HG03175 (cell line): ENCODE measurements around the gene KBTBD13.
"Not testable (repeated sequence)": the region's sequence is repeated elsewhere in the genome, so short reads cannot be mapped to it uniquely, and the experiment has no call there.

ENCODE experiments used
- ATAC-seq: cut with Tn5 transposase; IDR thresholded peaks from one replicate; pipeline ENCODE4 v1.9.1; 2021; ENCODE audit warnings: mild to moderate bottlenecking, moderate library complexity; ENCODE audit not compliant: unreplicated experiment

The KBTBD13 gene

DNA sequence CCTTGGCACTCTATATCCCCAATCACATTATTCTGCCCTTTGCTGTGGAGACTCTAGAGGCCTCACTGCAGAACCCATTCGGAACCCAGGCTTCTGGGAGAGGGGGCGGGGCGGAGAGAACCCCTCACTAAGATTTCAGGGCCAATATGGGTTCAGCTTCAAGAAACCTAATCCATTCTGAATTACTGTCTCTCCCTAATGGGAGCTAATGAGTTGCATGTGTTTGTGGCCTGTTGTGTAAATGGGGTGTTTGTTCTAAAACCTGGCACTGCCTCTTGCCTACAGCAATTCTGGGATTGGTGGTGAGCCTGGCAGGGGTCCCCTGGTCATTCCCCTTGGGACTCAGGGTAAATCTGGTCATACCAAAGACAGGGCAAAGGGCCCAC is 8.2 kb upstream of the KBTBD13 start:
- no peak for ATAC-seq

DNA sequence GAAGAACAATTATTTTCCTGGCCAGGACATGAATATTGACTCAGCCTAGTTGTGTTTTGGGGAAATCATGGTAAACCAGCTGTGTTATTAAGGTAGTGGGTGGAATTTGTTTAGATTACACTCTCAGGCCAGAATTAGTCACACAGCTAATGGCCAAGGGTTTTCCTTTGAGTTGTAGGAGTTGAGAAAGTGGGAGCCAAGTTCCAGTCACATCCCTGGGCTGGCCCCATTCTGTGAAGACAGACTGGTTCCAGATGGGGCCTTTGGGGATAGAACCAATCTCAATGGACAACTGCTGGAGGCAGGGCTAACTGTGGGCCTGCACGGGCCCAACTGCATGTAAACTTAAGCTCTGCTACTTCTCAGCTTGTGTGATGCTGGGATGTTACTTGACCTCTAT is 7.4 kb upstream of the KBTBD13 start:
- no peak for ATAC-seq

DNA sequence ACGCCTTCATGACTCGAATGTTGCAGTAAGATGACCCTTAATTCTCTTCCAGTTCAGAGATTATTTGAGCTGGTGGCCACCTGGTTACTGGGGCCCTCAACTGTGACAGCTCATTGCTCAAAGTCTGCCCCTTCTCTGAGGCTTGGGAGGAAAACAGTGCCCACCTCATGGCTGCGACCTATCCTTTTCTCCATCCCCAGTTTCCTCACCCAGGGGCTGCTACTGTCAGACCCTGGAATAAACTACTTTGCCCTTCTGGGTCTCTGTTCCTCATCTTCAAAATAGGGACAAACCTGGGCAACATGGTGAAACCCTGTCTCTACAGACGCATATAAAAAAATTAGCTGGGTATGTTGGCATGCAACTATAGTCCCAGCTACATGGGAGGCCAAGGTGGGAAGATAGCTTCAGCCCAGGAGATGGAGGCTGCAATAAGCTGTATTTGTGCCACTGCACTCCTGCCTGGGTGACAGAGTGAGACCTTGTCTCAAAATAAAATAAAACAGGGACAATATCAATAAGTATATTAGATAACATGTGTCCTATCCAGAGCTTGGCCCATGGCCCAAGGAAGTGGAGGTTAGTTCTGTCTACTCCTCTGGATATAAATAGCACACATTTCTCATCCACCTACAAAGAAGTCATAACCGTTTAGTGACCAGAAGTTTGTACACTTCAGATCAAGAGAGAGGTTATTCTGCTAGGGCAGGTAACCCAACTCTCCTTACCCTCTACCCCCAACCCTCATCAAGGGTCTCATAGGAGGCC is 6.6 kb upstream of the KBTBD13 start:
- ATAC-seq: no peak

DNA sequence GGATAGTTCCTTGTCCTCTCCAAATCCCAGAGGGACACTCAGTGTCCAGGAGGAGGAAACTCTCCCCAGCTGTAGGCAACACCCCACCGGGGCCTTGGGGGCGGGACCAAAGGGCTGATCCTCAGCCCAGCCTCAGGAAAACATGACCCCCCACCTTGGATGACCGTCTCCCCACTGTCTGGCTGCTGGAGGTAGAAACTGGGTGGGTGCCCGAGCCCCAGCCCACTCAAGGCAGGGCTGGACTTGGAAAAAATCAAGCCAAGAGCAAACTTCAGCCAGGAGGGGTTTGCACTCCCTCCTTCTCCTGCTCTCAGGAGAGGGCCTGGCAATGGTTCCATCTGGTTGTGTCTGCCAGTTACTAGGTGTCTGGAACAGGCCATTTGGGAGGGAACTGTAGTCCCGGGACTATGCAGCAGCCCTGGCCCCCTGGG is 5.2 kb upstream of the KBTBD13 start:
- ATAC-seq: no peak

DNA sequence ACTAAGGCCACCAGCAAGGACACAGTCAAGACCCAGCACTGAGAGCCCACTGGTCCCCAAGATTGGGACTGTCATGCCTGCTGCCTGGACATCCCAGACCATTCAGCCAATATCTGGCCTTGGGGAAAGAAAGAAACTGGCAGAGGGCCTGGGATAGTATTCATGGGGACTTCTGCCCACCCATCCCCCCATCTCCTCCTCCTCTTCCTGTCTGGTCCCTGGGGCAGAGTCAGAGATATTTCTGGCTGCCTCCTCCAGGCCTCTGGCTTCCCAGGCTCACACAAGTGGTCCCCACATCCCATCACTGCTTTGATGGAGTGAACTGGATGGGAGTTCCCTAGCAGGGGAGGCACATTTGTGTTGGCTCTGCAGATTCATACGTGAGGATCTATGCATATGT is 4.5 kb upstream of the KBTBD13 start:
- ATAC-seq: no peak

DNA sequence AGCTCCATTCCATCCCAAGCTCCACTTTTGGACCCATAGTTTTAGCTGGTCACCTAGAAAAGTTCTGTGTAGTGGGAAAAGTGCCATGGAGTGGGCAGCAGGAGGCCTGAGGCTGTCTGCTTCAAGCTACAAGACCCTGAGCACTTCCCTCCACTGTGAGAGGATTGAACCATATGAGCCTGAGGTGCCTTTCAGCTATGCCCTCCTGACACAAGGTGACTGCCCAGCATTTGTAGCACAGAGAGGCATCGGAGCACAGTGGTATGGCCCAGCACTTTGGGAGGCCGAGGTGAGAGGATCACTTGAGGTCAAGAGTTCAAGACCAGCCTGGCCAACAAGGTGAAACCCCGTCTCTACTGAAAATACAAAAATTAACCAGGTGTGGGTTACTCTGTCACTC is 3.9 kb upstream of the KBTBD13 start:
- ATAC-seq: no peak

DNA sequence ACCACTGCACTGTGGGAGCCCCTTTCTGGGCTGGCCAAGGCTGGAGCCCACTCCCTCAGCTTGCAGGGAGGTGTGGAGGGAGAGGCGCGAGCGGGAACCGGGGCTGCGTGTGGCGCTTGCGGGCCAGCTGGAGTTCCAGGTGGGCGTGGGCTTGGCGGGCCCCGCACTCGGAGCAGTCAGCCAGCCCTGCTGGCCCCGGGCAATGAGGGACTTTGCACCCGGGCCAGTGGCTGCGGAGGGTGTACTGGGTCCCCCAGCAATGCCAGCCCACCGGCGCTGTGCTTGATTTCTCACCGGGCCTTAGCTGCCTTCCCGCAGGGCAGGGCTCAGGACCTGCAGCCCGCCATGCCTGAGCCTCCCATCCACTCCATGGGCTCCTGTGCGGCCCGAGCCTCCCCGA is 1.6 kb upstream of the KBTBD13 start:
- ATAC-seq: not testable (repeated sequence)

DNA sequence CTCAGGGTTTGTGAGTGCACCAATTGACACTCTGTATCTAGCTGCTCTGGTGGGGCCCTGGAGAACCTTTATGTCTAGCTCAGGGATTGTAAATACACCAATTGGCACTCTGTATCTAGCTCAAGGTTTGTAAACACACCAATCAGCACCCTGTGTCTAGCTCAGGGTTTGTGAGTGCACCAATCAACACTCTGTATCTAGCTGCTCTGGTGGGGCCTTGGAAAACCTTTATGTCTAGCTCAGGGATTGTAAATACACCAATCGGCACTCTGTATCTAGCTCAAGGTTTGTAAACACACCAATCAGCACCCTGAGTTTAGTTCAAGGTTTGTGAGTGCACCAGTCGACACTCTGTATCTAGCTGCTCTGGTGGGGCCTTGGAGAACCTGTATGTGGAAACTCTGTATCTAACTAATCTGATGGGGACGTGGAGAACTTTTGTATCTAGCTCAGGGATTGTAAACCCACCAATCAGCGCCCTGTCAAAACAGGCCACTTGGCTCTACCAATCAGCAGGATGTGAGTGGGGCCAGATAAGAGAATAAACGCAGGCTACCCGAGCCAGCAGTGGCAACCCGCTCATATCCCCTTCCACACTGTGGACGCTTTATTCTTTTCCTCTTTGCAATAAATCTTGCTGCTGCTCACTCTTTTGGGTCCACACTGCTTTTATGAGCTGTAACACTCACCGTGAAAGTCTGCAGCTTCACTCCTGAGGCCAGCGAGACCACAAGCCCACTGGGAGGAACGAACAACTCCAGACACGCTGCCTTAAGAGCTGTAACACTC is 745 bp upstream of the KBTBD13 start:
- ATAC-seq: not testable (repeated sequence)

DNA sequence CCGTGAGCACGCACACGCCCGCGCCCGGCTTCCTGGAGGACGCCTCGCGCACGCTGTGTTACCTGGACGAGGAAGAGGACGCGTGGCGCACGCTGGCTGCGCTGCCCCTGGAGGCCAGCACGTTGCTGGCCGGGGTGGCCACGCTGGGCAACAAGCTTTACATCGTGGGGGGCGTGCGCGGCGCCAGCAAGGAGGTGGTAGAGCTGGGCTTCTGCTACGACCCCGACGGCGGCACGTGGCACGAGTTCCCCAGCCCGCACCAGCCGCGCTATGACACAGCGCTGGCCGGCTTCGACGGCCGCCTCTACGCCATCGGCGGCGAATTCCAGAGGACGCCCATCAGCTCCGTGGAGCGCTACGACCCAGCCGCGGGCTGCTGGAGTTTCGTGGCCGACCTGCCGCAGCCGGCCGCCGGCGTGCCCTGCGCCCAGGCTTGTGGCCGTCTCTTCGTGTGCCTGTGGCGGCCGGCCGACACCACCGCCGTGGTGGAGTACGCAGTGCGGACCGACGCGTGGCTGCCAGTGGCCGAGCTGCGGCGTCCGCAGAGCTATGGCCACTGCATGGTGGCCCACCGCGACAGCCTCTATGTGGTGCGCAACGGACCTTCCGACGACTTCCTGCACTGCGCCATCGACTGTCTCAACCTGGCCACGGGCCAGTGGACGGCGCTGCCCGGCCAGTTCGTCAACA is 890 bp downstream of the KBTBD13 start:
- ATAC-seq: no peak

DNA sequence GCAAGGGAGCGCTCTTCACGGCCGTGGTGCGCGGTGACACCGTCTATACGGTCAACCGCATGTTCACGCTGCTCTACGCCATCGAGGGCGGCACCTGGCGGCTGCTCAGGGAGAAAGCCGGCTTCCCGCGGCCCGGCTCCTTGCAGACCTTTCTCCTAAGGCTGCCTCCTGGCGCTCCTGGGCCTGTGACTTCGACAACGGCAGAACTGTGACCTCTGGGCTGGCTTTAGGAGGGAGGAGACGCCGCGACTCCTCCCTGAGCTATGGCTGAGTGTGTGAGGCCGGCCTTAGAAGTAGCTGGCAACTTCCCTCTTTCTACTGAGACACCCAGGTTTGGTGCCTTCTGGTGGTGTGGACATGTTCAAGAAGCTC is 1.4 kb downstream of the KBTBD13 start:
- no peak for ATAC-seq

DNA sequence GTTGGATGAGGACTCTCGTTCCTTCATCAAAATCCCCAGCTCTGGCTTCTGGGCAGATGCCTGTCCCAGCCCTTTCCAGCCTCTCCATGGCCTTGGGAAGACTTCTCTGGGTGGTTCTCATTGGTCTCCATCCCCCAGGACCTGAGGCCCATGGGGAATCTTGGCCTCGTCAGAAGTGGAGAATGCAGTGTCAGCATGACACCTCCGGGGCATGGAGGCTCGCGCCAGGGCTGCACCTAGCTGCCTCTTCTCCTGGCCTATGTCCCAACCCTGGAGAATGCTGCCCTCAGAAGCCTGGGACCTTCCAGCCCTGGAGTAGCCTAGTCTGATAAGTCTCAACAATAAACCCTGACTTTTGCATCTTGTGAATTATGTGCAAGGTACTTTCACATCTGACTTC is 3.0 kb downstream of the KBTBD13 start:
- no peak for ATAC-seq

DNA sequence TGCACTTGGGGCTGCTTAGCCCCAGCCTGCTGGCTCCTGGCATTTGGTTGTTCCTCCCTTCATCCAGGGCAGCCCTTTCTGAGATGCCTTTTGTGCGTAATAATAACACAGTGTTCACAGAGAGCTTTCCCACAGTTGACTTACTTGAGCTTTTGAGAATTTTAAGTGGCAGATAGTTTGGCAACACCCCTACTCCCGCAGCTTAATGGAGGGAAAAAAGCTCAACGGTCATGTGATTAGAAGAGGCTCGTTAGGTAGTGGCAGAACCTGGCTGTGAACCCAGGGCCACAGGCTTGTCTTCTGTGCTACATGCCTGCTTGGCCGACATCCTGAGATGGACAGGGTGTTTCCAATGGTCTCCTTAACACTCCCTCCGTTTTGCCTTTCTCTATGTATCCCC is 4.7 kb downstream of the KBTBD13 start:
- ATAC-seq: no peak

DNA sequence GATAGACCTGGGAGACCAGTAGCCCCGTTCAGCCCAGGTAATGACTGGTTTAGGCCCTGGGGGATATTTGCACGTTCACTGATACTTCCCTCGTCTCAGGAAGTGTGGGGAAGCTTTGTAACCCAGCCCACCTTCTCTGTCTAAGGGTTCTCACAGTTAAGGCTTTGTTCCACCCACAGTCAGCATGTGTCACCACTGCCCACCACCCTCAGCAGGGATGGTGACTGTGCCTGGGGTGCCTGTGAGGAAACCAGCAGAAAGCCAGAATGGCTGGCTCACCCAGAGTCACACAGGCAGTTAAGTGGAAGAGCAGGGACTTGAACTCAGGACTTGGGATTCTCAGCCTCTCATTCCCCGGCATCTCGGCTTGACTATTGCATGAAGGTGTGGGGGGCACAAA is 5.2 kb downstream of the KBTBD13 start:
- ATAC-seq: no peak

DNA sequence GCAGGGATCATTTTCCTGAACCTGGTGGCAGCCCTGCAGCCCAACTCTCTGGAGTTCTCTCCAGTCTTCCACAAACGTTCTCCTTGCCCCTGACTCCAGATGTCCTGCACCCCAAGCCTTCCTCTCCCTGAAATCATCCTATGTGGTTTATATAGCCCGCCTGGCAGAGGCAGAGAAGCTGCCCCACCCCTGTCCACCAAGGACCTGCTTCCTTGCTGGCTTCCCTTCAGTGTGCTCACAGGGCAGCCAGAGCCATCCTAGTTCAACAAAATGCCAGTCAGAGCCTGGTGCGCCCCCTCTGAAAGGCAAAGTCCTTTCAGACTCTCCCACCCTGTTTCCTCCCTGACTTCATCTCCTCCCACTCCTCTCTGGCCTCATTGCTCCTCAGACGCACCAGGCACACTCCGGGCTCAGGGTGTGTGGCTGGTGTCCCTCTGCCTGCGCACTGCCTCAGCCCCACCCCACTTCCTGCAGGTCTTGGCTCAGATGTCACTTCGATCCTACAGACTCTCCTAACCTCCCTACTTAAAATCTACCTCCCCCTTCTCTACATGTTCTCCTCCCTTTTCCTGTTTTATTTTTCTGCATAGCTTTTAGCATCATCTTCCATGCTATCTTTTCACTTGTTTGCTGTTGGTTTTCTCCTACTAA is 5.9 kb downstream of the KBTBD13 start:
- ATAC-seq: no peak

DNA sequence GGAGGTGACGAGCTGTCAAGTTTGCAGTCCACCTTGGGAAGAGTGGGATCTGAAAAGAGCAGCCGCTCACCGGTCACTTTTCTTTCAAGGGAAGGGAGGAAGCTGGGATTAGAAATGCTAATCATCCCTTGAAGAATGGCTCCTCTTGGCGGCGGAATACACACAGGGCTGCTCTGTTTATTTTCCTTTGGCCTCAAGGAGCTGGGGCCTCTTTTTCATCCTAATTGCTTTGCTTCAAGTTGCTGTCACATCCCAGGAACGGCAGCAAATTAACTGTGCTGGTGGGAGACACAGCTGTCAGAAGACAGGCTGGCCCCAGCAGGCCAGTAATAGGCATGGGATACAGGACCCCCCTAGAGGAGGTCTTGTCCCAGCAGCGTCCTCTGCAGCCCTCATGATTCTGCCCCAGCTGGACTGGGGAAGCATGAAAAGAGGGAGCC is 6.7 kb downstream of the KBTBD13 start:
- ATAC-seq: no peak

DNA sequence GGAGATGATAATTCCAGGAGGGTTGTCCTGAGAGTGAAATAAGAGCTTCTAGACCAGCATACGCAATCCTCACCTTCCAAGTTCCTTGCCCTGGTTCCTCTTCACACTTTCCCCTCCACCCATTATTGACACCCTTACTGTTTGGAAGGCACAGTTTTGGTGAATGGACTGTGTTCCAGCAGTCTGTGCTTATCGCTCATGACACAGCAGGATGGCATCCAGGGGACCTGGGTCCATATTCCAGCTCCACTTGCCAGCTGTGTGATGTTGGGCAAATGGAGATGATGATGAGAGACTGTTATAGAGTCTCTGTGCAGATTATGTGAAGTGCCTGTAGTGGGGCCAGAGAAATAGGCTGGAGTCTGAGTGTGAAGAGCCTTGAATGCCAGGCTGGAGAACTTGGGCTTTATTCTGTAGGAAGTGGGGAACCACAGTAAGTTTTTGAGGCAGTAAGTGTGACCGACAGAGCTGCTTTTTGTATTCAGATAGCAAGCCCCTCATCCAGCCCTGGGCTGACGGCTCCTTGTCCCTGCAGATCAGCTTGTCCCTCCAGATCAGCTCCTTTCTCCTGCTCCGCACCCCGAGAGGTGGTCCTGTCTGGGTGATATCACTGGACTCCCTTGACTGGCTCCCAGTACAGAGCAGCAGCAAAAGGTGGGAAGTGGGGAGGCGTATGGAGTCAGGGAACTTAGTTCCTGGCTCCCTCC is 8.1 kb downstream of the KBTBD13 start:
- ATAC-seq: no peak

DNA sequence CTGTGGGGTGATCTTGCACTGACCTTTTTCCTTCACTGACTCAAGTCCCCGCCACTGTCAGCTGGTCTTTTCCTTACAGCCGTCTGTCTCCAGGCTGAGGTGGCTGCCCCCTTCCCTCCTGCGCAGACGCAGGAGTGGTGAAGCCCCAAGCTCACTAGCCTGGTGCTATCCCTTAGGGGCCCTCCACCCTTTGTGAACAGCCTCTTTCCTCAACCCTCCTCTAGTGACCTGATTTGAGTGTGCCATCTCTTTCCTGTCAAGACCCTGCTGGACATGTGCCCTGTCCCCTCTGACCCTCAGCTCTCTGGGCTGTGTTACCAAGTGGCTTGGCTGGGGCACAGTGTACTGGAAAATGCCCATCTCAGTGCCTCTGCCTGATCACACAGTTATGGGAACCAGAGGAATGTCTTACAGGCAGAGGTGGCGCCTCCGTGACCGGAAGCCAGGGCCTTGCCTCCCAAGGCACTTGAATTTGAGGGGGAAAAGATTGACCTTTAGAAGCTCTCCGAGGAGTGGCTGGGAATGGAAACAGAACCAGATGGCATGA is 8.7 kb downstream of the KBTBD13 start:
- ATAC-seq: no peak

DNA sequence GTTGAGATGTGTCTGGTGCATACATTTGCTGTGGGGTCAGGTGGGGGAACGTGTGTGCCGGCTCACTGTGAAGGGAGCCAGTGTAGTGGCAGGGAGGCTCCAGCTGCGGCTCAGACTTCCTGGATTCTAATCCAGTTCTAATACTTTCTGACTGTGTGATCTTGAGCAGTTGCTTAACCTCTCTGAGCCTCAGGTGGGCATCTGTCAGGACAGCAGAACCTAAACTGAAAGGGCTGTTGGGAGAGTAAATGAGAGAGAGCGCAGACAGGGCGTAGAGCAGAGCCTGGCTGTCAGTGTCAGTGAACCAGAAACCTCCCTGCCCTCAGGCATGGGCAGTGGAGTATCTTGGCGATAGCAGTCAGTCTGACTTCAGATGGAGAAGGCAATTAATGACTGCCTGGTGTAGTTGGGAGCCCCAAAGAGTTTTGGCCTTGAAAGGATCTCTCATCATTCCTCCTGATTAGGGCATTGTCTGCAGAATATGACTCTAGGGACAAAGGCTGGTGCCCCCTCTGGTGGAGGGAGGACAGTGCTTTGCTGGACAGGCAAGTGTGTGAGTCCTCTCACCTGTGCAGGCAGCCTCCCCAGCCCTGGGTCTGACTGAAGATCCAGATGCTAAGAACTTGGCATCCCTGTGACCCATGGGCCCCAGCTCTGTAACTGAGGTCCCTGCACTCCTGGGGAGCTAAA is 9.6 kb downstream of the KBTBD13 start:
- no peak for ATAC-seq

DNA sequence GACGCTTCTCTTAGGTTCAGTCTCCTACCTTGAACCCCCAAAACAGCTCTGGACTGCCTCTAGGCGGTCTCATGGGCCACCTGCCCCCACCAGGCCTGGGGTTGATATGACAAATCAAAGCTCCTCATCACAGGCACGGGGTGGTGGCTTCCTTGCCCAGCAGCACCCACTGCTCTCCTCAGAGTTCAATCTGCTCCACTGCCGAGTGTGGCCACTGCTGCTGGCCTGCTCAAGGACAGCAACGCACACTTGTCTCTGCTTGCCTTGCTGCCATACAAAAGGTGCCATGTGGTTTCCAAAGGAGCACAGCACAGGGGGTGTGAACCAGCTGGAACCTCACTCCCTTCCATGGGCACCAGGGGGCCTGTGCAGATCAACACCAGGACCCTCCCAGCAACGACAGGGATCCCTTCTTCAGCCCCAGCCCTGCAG is 10.2 kb downstream of the KBTBD13 start:
- ATAC-seq: no peak

DNA sequence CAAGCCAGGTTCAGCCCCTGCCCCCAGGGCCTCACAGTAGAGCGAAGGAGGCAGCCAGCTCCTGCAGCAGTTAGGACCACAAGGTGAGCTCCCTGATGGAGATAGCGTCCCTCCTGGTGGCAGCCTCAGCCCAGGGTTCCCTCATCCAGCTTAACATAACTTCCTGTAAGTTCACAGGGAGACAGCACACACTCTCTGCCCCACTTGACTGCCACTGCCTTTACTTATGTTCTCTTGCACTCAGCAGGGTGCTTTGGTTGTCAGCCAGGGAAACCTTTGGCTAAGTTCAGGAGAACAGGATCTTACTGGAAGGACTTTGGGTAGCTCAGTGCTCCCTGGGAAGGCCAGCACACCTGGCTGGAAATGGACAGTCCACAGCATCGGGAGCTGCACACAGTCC is 10.9 kb downstream of the KBTBD13 start:
- ATAC-seq: no peak
